Renal cortex interstitium (tissue), 11 donors: ENCODE data around the gene TTC28. TPM values are rescaled to one million over a fixed set of nuclear protein-coding genes. Genes with fewer than 3 reads are reported as not detected.

Source experiments
- DNase-seq, 11 donors: peaks; one replicate each; pipeline ENCODE4 v3.0.0-alpha.2; 2013; ENCODE audit warnings: low read depth in 9 of 11, low spot score in 4 of 11; ENCODE audit errors: extremely low read depth in 1 of 11
- polyA plus RNA-seq, 3 donors: library from polyadenylated mRNA; unstranded; fragments of 120-200 nt; gene quantifications; one replicate each; pipeline ENCODE4 v1.2.1, GENCODE V29; 2013; ENCODE audit not compliant: insufficient read length in 3 of 3

TTC28 gene
- polyA plus RNA-seq, 3 donors = 33.1 to 43.1 (median 35.9) TPM

DNA sequence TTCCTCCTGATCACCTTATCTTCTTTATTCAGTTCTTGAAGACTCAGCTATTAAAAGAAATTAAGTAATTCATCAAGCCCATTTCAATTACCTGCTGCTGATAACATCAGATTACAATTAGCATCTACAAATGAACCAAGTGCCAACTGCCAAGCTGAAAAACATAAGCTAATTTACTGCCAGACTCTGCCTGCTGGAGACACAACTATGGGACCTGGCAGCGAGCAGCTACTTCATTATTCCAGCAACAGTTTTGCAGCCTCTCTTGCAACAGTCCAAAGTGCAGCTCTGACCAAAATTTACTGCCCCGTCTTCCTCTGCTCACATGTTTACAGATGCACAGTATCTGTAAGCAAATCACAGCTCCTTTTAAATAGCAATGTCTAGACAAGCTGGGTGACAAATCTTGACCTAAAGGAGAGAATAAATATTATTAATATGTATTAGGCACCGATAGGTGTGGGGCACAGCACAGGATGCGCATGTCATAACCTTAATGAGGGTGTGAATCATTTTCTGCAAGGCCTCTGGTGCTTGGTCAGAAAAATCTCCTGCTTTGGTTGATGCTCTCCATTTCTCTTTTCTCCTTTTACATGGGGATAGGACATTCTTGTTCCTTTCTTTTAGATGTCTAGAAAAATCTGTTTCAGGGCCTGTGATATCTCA, 528.4 kb downstream of the TTC28 start:
- no peak for DNase-seq

DNA sequence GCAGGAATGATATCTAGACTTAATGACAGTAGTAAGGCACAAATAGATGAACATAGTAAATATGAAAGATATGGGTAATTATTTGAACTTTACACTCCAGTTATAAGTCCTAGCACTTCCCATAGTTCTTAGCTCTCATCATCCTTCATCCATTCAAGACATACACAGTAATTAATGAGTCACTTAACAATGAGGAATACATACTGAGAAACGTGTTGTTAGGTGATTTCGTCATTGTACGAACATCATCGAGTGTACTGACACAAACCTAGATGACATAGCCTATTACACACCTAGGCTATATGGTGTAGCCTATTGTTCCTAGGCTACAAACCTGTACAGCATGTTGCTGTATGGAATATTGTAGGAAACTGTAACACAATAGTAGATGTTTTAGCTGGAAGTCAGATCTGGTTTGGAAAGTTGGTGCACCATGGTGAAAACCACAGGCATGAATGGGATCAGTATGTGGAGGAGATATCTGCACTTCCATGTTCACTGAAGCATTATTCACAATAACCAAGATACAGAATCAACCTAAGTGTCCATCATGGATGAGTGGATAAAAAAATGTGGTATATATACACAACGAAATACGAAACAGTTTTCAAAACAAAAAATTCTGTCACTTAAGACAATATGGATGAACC, 530.7 kb downstream of the TTC28 start:
- no peak for DNase-seq

DNA sequence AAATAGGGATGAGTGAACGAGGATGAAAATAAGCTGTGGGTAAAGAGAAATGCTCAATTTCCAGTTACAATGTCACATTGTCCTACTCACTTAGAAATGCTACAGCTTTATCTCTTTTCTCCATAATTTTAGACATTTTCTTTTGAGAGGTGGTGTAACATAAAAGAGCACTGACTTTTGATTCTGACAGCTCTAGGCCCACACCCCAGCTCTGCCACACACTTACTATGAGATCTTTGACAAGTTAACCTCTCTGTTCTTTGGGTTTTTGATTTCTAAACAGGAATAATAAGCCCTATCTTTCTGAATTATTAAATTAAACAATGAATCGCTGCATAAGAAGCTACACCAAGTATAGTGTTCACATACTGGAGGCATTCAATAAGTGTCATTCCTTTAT, 532.2 kb downstream of the TTC28 start:
- no peak for DNase-seq

DNA sequence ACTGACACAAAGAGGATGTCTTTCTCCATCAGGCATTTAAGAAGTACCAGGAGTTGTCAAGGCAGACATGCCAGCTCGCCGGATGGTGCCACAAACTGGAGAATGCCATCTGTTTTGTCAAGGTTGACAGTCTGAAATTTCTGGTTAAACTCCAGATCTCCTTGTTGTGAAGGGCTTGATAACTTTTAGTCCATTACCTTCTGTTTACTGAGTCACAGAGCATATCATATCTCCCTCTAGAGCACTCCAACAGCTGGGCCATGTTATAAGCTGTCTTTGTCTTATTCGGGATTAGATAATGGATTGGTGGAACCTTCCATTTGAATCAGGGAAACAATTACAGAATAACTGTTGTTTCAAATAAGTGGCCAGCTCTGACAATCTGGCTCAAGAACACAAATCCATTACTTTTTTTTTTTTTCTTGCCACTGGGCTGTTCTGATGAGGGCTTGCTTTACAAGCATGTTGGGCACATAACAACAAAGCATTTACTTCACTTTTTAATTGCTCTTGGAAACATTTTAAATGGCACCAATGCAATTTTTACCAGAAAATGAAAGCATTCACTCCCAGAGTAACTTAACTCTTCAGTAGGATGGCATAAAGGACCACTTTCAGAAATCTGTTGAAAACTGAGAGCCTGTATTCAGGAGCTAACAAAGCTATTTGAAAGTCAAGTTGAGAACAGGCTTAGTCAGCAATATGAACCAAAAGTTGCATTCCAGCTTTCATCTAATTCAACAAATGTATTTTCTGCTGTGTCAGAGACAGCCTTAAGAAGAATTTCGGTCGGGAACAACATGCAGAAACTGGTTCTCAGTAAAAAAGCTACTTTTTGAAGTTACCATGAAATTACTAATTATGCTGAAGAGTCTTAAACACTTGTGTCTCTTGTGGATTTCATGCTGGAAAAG, 533.0 kb downstream of the TTC28 start:
- no peak for DNase-seq

DNA sequence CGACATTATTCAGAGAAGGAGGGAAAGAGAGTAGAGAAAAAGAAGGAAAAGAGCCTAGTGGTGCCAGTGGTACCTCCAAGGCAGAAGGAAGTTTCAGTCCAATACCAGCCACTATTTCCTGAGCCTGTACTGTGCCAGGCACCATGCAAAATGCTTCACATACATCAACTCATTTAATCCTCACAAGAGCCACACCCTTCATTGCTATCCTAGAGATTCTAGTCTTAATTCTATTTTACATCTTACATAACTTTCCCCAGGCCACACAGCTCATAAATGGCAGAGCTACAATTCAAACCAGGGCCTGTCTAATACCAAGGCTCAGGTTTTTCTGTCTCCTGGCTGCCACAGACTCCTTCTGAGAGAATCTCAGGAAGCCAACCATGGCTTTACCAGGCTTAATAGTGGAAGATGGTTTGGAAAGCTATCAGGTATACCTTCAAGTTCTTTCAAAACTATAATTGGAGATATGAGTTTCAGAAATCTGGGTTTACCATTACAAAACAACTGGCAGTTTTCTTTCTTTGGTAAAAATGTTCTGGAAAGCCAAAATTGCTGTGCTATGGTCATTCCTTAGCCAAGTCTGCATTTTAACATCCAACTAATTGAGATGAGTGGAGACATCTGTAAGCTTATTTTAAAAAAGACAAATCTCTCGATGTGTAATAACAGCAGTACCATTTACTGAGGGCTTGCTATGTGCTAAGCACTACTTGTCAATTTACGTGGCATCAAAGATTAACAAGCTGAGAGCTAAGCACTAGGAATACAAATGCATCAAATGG, 535.5 kb downstream of the TTC28 start:
- DNase-seq = no peak

DNA sequence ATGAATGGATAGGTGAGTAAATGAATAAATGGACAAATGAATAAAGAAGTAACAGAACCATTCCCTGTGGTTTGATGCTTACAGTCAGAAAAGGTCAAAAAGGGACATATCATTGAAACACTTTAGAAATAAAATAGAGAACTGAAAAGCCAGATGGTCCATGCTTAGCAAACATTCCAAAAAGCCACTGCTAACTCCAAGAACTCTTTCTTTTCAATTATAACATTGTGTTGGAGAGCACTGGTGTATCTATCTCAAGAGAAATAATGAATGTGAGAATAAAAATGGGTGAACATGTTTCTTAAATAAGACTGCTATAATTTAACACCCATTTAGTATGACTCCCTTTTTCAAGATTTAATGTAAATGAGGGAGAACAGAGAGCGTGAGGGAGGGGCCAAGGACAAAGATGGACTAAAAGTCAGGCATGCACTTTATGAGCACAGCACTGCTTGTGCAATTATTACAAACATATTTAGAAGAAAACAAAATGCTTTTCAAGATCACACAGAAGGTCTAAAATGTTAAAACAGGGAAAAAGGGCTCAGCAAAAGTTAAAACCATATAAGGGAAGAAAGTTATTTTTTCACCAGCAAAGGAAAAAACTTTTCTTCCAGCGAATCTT, 536.3 kb downstream of the TTC28 start:
- no peak for DNase-seq

DNA sequence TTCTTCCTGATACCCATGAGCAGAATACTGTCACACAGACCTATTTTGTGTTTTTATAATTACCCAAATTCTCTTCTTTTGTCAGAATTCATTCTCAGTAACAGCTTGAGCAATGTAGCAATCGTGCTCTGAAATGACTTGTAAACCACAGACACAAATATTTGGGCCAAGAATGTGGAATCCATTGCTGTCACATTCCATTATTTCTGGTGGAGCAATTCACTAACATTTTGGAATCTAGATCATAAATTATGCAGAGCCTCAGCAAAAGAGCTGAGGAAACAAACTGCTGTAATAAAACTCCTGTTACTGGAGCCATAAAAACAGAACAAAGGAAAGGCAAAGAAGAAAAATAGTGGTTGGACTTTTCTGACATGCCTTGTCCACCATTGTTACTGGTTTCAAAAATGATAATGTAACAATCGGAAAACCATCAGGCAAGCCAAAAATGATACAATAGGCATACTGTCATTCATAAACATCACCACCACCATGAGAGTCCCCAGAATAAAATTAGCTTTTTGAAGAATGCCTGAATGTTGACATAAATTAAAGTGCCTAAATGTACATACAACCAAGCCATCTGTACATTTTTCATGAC, 537.2 kb downstream of the TTC28 start:
- peak; percentile 28 to 76 (median 50) for DNase-seq

DNA sequence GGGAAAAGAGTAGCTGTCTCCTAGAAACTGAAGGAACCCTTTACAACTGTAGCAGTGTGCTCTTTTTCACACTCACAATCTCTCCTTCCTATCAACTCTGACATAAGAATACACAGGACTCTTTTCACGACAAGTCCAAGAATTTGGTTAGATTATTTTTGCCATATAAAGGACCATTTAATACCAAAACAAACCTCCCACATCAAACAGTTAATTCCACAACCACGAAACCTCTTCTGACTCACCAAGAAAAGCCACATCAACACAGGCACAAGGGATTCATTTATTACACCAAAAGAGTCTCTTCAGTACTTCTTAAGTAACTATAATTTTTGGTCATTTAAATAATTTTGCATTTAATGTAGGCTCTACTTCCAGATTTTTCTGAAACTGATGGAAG, 538.0 kb downstream of the TTC28 start:
- DNase-seq = no peak

DNA sequence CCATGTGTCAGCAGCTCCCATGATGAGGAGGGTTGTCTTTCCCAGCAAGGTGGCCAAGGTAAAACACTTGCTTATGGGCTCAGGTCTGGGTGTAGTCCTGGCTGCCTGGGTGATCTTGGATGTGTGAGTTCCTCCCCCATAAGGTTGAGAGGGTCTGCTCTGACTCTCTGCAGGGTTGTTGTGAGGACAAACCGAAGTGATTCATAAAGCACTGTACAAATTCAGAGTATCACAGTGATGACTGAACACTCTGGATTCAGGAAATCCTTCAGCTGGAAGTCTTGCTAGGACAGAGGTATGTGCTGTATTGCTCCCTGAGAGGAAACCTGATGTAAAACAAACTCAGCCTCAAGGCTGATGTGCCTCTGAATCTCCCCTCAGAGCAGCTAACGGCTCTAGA, 539.7 kb downstream of the TTC28 start:
- no peak for DNase-seq

DNA sequence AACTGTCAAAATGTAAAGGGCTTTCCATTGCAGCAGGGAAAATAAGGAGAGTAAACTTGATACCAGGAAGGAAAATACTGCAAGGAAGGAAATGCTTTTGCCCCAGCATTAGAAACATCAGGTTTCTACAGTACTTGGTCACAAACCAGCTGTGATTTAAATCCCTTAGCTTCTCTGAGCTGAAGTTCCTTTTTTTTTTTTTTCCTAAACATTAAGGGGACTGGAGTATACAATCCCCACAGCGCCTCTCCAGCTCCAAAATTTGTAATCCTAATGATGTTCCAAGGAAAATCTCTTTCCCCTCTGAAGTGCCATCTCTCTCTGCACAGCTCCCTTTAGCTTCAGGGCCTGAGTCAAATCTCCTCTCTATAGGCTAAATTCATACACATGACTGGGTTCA, 540.1 kb downstream of the TTC28 start:
- no peak for DNase-seq

DNA sequence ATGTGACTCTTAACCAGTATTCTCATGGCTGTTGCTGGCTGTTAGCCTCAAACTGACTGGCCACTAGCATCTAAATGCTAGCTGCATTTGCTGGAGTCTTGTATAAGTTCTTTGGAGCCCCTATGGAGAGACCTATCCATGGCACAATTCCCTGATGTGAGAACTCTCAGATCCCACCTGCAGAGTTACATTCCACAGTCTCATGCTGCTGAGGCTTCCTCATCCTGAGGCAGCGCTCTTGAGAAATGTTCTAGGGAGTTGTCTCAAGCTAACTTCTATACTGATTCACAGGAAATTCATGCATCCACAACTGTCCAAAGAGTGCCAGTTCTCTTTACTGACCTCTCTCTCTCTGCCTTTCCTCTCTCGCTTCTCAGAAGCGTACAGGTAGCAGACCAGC, 542.6 kb downstream of the TTC28 start:
- DNase-seq = no peak

DNA sequence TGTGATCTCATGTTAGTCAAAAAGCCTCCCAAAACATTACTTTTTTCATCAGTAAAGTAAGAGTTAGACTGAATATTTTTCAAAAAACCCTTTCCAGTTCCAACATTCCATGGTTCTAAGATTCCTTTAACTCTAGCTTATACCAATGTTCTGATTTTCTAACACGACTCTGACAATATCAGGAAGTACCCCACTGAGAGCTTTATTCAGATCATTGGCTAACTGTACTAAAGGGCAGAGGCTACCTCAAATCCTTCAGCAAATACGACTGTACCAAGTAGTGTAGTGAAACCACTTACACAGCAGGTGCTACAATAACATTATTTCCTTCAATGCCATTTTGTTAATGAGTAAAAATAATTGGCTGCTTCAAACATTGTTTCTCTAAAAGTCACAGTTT, 547.2 kb downstream of the TTC28 start:
- no peak for DNase-seq

DNA sequence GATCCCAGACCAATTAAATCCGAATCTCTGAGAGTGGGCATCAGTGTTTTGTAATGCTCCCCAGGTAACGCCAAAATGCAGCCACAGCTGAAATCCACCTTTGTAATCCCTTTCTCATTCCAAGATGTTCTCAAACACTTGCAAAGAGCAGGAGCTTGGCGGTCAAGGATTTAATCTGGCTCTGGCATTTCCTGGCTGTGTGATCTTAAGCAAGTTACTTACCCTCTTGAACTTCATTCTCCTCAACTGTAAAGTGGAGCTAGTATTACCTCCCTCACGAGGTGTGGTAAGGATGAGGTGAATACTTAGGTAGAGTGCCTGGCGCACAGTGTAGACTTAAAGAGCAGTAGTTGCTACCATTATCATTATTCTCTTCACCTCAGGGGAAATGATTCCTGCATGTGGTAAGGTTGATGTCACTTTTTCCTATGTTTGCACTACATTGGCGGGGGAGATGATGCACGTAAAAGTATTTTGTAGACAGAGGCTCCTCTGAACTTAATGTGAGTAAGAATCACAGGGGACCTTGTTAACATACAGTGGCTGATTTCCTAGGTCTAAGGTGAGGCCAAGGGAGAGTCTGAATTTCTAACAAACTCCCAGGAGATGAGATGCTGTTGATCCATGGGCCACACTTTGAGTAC, 550.2 kb downstream of the TTC28 start:
- no peak for DNase-seq

DNA sequence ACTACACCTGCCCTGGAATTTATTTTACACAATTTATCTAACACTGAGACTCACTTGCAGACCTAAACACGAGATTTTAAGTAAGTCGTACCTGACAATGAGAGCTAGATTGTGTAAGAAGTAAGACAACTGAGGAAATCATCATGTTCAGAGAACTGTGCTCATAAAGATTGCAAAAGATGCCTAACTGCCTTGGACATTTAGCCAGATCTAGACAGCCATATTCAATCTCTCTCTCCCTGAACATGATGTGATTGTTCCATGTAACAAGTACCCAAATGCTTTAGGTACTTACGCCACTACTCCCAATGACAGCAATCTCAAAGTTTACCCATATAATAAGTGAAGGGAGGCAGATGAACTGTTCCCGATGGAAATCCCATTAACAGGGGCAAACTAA, 550.8 kb downstream of the TTC28 start:
- DNase-seq = no peak

DNA sequence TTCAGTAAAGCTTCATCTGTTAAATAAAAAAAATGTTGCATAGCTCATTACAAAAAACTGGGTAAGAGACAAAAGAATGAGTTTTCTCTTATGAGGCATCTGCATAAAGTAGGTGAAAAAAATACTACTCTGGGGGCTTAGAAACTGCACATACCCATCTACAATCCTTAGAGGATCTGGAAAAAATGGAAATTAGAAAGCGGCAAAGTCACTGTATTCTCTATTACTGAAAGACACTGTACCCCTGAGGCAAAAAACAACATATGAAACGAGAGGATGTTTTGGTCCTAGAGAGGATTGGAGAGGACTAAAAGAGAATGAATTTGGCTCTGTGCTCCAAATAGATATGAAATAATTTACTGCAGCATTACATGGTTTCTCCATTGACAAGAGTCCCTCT, 553.8 kb downstream of the TTC28 start:
- DNase-seq = no peak

DNA sequence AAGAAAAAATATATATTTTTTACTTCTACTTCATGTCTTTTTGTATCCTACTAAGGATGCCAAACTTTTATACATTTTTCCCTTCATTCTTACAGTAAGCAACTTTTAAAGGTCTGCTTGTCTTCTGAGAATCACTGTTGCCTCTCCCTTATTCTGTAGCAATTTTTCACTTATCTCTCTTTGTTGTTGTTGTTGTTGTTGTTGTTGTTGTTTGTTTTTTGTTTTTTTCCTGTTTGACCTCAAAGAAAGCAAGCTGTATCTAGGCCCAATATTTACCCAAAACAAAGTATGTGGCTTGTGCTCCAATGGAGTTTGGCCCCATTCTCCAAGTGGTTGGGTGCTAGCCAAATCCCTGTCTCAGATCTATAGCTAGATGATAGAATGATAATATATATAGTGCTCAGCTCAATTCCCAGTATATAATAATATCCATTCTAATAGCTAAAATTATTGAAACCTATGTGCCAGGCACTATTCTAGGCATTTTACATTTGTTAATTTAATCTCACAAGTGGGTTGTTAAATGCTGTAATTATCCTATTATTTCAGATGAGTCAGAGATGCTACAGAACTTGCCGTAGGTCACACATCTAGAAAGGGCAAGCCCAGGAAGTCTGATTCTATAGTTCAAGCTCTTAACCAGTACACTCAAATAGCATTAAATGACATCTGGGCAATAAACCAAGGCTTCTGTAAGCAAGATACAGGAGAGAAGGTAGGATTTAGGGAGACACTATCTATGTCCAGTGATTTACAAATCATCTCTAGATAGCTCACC, 555.5 kb downstream of the TTC28 start:
- DNase-seq = no peak
